ENCODE results near the gene KRTAP27-1.

The KRTAP27-1 gene

GRCh38 chr21:30332681-30333080 is 4.8 kb downstream of the KRTAP27-1 start:
- DNase-seq (ENCODE audit: insufficient read length, low spot score) (no peak), FAIRE-seq (no peak)
- no peak for TF ChIP-seq CTCF (IDR thresholded peaks at IDR 0.05; ENCODE audit: insufficient read depth, missing control alignments)

- no peak for TF ChIP-seq CTCF (IDR thresholded peaks at IDR 0.05; ENCODE audit: insufficient read depth, missing control alignments)
- DNase-seq (ENCODE audit: insufficient read length, low spot score) (no peak), FAIRE-seq (no peak)
Observed at GRCh38 chr21:30329203-30329875, 8.2 kb downstream of the KRTAP27-1 start.

GRCh38 chr21:30326390-30326789 is 11.1 kb downstream of the KRTAP27-1 start:
- TF ChIP-seq CTCF (IDR thresholded peaks at IDR 0.05; ENCODE audit: insufficient read depth, missing control alignments), result no peak
- DNase-seq (ENCODE audit: insufficient read length, low spot score) (no peak), FAIRE-seq (no peak)

- no peak for TF ChIP-seq CTCF (IDR thresholded peaks at IDR 0.05; ENCODE audit: insufficient read depth, missing control alignments)
- FAIRE-seq, result no peak
- no peak for DNase-seq (ENCODE audit: insufficient read length, low spot score)
Observed at GRCh38 chr21:30320215-30320614, 17.3 kb downstream of the KRTAP27-1 start, which contains the start of gene KRTAP26-1. KRTAP26-1 (minus strand) TSS chr21:30320315; CDS start chr21:30320035, 280 bp downstream.

GRCh38 chr21:30315701-30316100 is 21.8 kb downstream of the KRTAP27-1 start:
- no peak for DNase-seq (ENCODE audit: insufficient read length, low spot score)
- FAIRE-seq, result no peak
- TF ChIP-seq CTCF (IDR thresholded peaks at IDR 0.05; ENCODE audit: insufficient read depth, missing control alignments), result no peak

- DNase-seq (ENCODE audit: insufficient read length, low spot score) (no peak), FAIRE-seq (no peak)
- TF ChIP-seq CTCF (IDR thresholded peaks at IDR 0.05; ENCODE audit: insufficient read depth, missing control alignments), result no peak
Observed at GRCh38 chr21:30306884-30307283, 30.6 kb downstream of the KRTAP27-1 start.

- FAIRE-seq (no peak), DNase-seq (ENCODE audit: insufficient read length, low spot score) (no peak)
- TF ChIP-seq CTCF (IDR thresholded peaks at IDR 0.05; ENCODE audit: insufficient read depth, missing control alignments), result no peak
Observed at GRCh38 chr21:30305136-30305535, 32.4 kb downstream of the KRTAP27-1 start.

Data from D721Med (cell line).